Skeletal muscle cell (primary cell): ENCODE data around the gene PRKAG1.

Experiments
- DNase-seq: peaks from one replicate; pipeline ENCODE4 v3.0.0-alpha.2; 2010; ENCODE audit warnings: low read depth
- H3K4me3 ChIP-seq: 2 replicates; pipeline ENCODE4 v1.5.1; 2011; ENCODE audit warnings: low read depth, mild to moderate bottlenecking, control low read depth, low read length, moderate library complexity

Gene PRKAG1

DNA sequence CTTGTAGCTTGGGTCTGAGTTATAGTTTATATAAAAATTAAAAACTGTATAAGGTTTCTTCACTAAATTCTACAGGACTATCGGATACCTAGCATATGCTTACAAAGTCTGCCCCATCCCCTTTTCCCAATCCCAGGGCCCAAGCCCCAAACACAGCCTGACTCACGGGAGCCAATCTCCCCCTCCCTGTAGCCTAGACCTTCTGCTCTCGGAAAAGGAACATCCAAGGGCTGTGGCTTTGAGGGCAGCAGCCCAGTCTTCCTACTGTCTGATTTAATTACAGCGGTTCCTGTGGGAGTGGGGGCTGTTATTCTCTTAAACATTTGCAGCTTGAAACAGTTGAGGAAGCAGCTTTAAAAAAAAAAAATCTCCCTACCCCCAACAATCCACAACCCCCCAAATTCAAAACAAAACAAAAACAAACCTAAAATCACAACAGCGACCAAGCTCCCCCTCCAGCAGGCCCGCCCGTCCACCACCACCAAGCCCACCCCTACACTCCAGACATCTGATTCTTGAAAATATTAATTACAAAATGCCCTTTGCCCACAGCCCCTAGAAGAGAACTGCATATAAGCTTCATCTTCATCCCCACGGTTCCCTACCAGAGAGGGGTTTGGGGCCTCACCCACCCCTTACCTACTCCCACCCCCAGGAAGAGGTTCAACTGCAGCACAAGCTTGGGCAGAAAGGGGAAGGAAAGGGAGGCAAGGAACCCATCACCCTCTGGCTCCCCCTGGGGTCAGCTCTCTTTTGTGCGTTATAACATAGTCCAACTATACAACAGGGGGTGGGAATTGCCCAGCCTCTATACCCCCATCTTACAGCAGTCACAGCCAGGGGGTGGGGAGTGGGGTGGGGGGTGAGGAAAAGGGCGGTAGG is 1.1 kb upstream of the PRKAG1 start:
- no peak overlapping the region for H3K4me3 ChIP-seq
- no peak for DNase-seq

- H3K4me3 ChIP-seq: peak overlapping the region; percentile 76
- DNase-seq: no peak
These were observed 499 bp upstream of the PRKAG1 start for GRCh38 chr12:49019120-49019430.

DNA sequence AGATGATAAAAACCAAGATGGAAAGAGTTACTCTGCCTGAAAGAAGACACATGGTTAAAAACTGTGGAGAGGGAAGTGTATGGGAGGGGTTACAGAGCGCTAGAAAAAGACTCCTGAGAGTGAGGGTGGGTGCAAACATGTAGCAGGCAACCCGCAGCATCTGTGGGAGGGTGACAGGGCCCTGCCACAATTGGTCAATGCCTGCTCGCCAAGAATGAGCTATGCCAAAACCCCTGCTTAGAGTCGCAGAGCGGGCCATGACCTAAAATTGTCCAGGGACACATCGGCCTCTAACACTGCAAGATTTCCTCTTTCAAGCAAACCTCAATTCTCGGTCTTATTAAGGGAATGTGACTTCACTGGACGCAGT is 700 bp downstream of the PRKAG1 start:
- H3K4me3 ChIP-seq: peak overlapping the region; percentile 76
- no peak for DNase-seq

GRCh38 chr12:49015196-49015595 is 3.4 kb downstream of the PRKAG1 start:
- H3K4me3 ChIP-seq: no peak overlapping the region
- DNase-seq: no peak

- H3K4me3 ChIP-seq: no peak overlapping the region
- no peak for DNase-seq
These were observed 4.0 kb downstream of the PRKAG1 start for GRCh38 chr12:49014547-49014946.

DNA sequence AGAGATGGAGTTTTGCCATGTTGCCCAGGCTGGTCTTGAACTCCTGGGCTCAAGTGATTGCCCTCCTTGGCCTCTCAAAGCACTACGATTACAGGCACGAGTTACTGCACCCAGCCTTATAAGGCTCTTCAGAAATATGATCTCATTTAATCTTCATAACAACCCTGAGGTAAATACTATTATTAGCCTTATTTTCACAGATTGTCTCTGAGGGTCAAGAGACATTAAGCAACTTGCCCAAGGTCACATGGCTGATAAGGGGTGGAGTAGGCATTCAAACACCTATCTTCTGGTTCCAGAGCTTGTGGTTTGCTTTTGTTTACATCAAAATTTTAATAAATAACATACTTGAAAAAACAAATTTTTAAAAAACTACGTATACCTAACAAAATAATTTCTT is 5.1 kb downstream of the PRKAG1 start:
- no peak overlapping the region for H3K4me3 ChIP-seq
- DNase-seq: no peak

- no peak for DNase-seq
- no peak overlapping the region for H3K4me3 ChIP-seq
These were observed 5.8 kb downstream of the PRKAG1 start for GRCh38 chr12:49012739-49013138.

GRCh38 chr12:49010092-49010668 is 8.4 kb downstream of the PRKAG1 start:
- no peak for DNase-seq
- no peak overlapping the region for H3K4me3 ChIP-seq

DNA sequence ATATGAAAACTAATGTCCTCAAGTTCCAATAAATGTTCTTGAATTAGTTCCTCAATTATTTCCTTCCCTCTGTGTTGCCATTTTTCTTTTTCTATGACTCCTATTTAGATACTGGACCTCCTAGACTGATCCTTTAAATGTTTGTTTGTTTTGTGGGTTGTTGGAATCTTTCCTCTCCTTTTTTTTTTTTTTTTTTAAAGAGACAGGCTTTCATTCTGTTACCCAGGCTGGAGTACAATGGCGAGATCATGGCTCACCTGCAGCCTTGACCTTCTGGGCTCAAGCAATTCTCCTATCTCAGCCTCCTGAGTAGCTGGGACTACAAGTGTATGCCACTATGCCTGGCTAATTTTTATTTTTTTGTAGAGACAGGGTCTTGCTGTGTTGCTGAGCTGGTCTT is 9.6 kb downstream of the PRKAG1 start:
- no peak overlapping the region for H3K4me3 ChIP-seq
- no peak for DNase-seq

DNA sequence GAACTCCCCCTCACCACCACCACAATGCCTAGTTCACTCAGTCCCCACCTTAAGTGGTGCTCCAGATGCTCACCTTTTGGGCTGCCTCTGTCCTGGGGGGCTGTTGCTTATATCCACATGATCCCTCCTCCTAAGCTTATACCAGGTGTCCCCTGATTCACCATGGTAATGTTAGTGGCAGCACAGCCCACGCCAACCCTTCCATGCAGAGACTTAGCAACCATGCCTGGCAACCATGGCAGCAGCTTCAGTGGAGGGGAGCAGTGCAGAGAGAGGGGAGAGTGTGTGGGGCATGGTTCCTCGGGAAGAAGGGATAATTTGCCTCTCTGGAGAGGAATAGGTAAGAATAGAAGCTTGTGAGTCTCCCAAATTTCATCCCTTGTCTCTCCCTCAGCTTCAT is 18.2 kb downstream of the PRKAG1 start:
- no peak overlapping the region for H3K4me3 ChIP-seq
- DNase-seq: no peak

DNA sequence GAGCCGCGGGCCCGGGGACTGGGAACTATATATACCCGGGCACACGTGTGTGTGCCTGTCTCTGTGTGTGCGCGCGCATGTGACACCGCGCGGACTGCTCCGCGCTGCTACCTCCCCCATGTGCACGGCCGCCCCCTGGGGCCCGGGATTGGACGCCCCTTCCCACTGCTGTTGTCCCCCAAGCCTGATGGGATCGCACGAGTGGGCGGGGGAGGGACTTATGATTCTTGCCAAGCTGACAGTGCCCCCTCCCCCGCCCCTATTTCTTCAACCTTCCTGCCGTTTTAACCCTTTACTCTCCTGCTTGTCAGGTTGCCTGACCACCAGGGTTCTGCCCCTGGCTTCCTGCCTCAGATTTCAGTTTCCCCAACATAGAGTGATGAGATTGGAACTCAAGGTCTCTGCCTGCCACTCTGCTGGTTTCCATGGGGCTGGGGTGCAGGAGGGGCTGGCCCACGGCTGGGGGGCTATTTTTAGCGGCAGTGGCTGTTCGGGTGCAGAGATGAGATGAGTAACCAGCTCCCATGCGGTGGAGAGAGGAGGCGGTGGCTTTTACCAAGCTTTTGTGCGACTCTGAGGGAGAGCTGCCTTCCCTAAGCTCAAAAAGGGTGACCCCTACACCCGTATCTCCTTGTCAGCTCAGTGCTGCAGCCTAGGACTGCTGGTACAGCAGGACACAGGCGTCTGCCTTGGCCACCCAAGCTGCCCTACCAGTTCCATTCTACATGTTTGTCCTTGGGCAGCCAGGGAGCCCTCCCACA is 19.0 kb downstream of the PRKAG1 start, which contains the start of gene DDN:
TSS of gene DDN (minus strand) at position 5 of the 761 bp plus-strand sequence. CDS start 88 bp downstream, outside the sequence.
- H3K4me3 ChIP-seq: peak within 1 kb of the TSS; percentile 42
- DNase-seq: no peak

DNA sequence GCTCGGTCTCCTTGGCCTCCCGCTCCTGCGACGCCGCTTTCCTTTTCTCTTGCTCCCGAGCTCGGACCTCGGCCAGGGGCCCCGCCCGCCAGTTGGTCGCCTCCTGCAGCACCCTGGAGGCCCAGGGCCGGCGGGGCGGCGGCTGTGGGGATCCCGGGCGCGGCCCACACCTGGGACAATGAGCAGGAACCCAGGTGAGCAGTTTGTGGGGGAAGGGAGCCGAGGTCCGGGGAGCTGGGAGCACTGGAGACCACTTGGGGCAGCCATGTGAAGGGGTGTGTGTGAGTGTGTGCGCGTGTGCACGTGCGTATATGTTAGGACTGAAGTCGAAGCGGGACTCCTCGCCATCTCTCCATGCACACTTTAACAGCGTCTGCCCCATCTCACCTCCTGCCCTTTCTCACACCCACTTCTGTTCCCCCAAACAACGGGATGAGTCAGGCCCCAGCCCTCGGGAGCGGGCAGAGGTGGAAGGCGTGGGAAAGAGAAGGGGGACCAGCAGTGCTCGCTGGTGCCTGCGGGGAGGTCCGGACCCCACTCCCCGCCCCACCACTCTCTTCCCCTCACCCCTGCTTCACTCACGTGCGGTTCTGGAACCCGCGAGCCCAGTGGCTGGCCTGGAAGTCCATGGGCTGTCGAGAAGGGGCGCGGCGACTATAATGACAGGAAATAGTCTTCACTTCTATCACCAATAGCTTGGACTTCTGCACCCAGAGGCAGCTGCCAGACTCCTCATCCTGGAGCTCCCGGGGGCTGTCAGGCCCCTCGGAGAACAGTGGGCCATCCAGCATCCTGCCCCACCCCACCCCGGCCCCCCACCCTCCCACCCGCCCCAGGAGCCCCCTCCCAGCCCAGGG is 19.9 kb downstream of the PRKAG1 start:
- peak overlapping the region; percentile 42 for H3K4me3 ChIP-seq
- no peak for DNase-seq

GRCh38 chr12:48997719-48998496 is 20.7 kb downstream of the PRKAG1 start:
- H3K4me3 ChIP-seq: peak overlapping the region; percentile 42
- DNase-seq: no peak

GRCh38 chr12:48996794-48997718 is 21.5 kb downstream of the PRKAG1 start:
- DNase-seq: no peak
- H3K4me3 ChIP-seq: peak overlapping the region; percentile 38

DNA sequence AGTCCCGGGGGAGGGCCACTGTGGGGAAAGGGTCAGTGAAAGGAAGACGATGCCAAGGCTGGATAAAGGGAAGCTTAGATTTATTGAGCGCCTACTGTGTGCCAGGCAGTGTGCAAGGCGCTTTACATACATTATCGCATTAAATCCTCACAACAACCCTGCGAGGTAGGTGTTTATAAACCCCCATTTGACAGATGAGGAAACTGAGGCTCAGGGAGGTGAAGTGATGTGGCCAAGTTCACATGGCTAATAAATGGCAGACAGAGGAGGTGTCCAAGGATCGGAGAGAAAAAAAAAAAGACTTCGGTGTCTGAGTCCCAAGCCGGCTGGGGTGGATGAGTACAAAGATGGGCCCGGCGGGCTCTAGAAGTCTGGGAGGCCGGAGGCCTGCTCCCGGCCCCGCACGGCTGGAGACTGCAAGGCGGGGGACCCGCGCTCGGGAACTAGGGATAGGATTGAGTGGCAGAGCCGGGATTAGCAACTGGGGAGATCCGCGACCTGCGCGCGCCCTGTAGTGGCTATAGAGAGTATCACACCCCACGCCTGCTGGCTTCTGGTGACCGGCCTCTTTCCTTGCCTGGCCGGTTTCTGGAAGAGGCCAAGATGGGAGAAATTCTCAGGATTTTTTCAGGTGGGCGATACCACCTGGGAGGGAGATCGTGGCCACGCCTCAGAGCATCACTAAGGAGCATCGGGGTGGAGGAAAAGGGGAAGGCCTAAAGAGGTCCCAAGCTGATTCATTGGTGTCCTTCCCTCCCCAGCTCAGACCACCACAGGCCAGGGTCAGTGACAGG is 23.3 kb downstream of the PRKAG1 start:
- peak overlapping the region; percentile 14 for H3K4me3 ChIP-seq
- DNase-seq: no peak

- no peak overlapping the region for H3K4me3 ChIP-seq
- no peak for DNase-seq
These were observed 24.1 kb downstream of the PRKAG1 start for GRCh38 chr12:48994224-48995085.
